ENCODE data around the gene PRAC1. TPM values are rescaled to one million over a fixed set of nuclear protein-coding genes. Genes with fewer than 3 reads are reported as not detected.

The PRAC1 gene
- total RNA-seq, 1 experiment from 2014 or later: not detected

DNA sequence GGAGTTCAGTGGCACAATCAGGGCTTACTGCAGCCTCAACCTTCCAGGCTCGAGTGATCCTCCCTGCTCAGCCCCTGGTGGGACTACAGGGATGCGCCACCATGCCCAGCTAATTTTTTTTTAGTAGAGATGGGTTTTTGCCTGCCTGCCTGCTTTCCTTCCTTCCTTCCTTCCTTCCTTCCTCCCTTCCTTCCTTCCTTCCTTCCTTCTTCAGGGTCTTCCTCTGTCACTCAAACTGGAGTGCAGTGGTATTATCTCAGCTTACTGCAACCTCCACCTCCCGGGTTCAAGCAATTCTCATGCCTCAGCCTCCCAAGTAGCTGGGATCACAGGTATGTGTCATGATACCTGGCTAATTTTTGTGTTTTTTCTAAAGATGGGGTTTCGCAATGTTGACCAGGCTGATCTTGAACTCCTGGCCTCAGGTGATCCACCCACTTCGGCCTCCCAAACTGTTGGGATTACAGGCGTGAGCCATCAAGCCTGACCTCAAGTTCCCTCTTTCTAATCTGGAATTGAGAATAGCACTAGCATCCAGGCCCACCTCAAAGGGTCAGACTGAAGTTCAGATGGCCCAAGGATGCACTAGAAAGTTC lies 45.3 kb downstream of the PRAC1 start:
- Histone ChIP-seq H3K36me3 (ENCODE audit: control insufficient read depth in 1 of 2, insufficient read depth in 2 of 2, low read length in 2 of 2) (no peaks in the 10 kb centered on the region), H3K9me2 (ENCODE audit: insufficient read depth) (no peaks in the 10 kb centered on the region), H3K4me2 (ENCODE audit: low read length) (no peak overlapping the region), H3K27ac (ENCODE audit: low read depth, low read length) (no peak overlapping the region), H2AFZ (ENCODE audit: low read depth, low read length, poor library complexity, severe bottlenecking) (no peak overlapping the region), H3K79me2 (ENCODE audit: insufficient read depth, low read length) (no peaks in the 10 kb centered on the region), H3K9me3 (ENCODE audit: control insufficient read depth in 1 of 2, insufficient read depth in 1 of 2, low read depth in 1 of 2, low read length in 2 of 2) (no peaks in the 10 kb centered on the region), H3K4me1 (ENCODE audit: control insufficient read depth in 1 of 2, insufficient read depth in 2 of 2, low read length in 2 of 2) (peaks cover 0 to 16% of the 10 kb centered on the region in 2 experiments; a peak in 3 of 4 replicates), H4K20me1 (ENCODE audit: insufficient read depth) (no peaks in the 10 kb centered on the region), H3K27me3 (ENCODE audit: insufficient read depth, low read length) (no peaks in the 10 kb centered on the region), H3K4me3 (replicated peaks in 1 of 2; ENCODE audit: low read depth in 1 of 2, low read length in 2 of 2) (no peak overlapping the region), H3K9ac (ENCODE audit: low read length) (no peak overlapping the region)
- CTCF ChIA-PET: interaction anchor here (0.5 to 12.8 kb wide), 6 partner anchors 113 to 438 kb away, joined by 3 to 221 read pairs (median 8); no protein-coding TSS in a partner anchor
- TF ChIP-seq POLR2A (IDR thresholded peaks at IDR 0.05; ENCODE audit: borderline replicate concordance, extremely low read depth, insufficient read depth, insufficient read length): no peak
- TF ChIP-seq, protein P1, sequence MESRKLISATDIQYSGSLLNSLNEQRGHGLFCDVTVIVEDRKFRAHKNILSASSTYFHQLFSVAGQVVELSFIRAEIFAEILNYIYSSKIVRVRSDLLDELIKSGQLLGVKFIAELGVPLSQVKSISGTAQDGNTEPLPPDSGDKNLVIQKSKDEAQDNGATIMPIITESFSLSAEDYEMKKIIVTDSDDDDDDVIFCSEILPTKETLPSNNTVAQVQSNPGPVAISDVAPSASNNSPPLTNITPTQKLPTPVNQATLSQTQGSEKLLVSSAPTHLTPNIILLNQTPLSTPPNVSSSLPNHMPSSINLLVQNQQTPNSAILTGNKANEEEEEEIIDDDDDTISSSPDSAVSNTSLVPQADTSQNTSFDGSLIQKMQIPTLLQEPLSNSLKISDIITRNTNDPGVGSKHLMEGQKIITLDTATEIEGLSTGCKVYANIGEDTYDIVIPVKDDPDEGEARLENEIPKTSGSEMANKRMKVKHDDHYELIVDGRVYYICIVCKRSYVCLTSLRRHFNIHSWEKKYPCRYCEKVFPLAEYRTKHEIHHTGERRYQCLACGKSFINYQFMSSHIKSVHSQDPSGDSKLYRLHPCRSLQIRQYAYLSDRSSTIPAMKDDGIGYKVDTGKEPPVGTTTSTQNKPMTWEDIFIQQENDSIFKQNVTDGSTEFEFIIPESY (IDR thresholded peaks at IDR 0.05; ENCODE audit: extremely low read depth, insufficient replicate concordance, low read length): no peak
- RAD21 ChIA-PET (ENCODE audit: low non-redundant PET in 1 of 2, low total read pairs in 2 of 2, uncharacterized antibody in 2 of 2, unreplicated experiment in 2 of 2): interaction anchor here in 1 of 2 experiments (2.0 to 2.5 kb wide), 2 partner anchors 114 to 202 kb away, joined by 12 to 29 read pairs; no protein-coding TSS in a partner anchor
- POLR2A ChIA-PET: no interaction called here
- no peak for DNase-seq (ENCODE audit: low read depth, low spot score)
- intact Hi-C loops (cut with micrococcal nuclease): no loop called here
- BruUV-seq (replicated peaks): no TSS peak
- no peak for ATAC-seq

DNA sequence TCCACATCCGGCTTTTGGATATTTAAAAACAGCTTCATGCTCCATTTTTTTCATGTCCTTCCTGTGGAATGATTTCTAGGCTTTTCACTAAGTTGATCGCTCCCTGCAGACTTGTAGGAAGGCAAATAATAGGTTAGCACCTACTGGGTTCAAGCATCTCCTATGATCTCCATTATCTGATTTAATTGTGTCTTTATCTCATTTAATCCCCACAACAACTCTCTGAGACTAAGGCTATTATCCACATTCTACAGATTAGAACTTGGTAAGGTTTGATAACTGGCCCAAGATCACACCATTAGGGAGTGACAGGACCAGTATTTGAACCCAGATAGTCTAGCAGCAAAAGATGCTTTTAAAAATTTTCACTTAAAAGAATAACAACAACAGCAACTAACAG lies 50.0 kb downstream of the PRAC1 start:
- 0 out of 2 replicates have a peak, but pooled peaks have one; percentile 10 for TF ChIP-seq SIN3A (IDR thresholded peaks at IDR 0.05; ENCODE audit: low read depth)
- TF ChIP-seq ZFX (IDR thresholded peaks at IDR 0.05): no peak
- no peak for TF ChIP-seq TCF7L2 (IDR thresholded peaks at IDR 0.05; ENCODE audit: borderline replicate concordance, extremely low read depth, insufficient read depth, insufficient read length)
- no peak for TF ChIP-seq YY1 (IDR thresholded peaks at IDR 0.05; ENCODE audit: extremely low read depth, insufficient replicate concordance, low read depth, low read length)
- Histone ChIP-seq H3K9ac (ENCODE audit: low read length) (no peak overlapping the region), H3K36me3 (ENCODE audit: control insufficient read depth in 1 of 2, insufficient read depth in 2 of 2, low read length in 2 of 2) (no peaks in the 10 kb centered on the region), H3K79me2 (ENCODE audit: insufficient read depth, low read length) (no peaks in the 10 kb centered on the region), H2AFZ (ENCODE audit: low read depth, low read length, poor library complexity, severe bottlenecking) (peak overlapping the region; percentile 100), H3K9me2 (ENCODE audit: insufficient read depth) (no peaks in the 10 kb centered on the region), H3K9me3 (ENCODE audit: control insufficient read depth in 1 of 2, insufficient read depth in 1 of 2, low read depth in 1 of 2, low read length in 2 of 2) (no peaks in the 10 kb centered on the region), H3K4me2 (ENCODE audit: low read length) (peak overlapping the region; percentile 81), H3K27me3 (ENCODE audit: insufficient read depth, low read length) (no peaks in the 10 kb centered on the region), H3K4me1 (ENCODE audit: control insufficient read depth in 1 of 2, insufficient read depth in 2 of 2, low read length in 2 of 2) (peaks cover 0 to 10% of the 10 kb centered on the region in 2 experiments; a peak in 3 of 4 replicates), H3K4me3 (replicated peaks in 1 of 2; ENCODE audit: low read depth in 1 of 2, low read length in 2 of 2) (no peak overlapping the region), H4K20me1 (ENCODE audit: insufficient read depth) (no peaks in the 10 kb centered on the region), H3K27ac (ENCODE audit: low read depth, low read length) (no peak overlapping the region)
- ChIA-PET POLR2A (interaction anchor here (1.2 to 1.6 kb wide), 3 partner anchors 25 to 220 kb away, joined by 3 to 4 read pairs (median 4); partner anchors contain the start of gene ATP5MC1), CTCF (interaction anchor here (0.8 to 12.8 kb wide), 26 partner anchors 8 to 457 kb away, joined by 3 to 221 read pairs (median 6); partner anchors contain the start of genes ATP5MC1 and HOXB13), RAD21 (ENCODE audit: low non-redundant PET in 1 of 2, low total read pairs in 2 of 2, uncharacterized antibody in 2 of 2, unreplicated experiment in 2 of 2) (interaction anchor here (0.6 to 1.6 kb wide), 4 partner anchors 52 to 360 kb away, joined by 4 to 10 read pairs (median 4); no protein-coding TSS in a partner anchor)
- DNase-seq (ENCODE audit: low read depth, low spot score) (no peak), ATAC-seq (no peak)
- intact Hi-C loops (cut with micrococcal nuclease): loop anchor here (2.0 kb wide), 1 partner anchor 360 kb away; no protein-coding TSS in a partner anchor
- no TSS peak for BruUV-seq (replicated peaks)

MicroRNA genes within 50 kb of the gene (microRNA counts, 767-probe panel; counts per million panel counts)
- microRNA hsa-miR-3185: not detected

Small RNAs within 50 kb of the gene (microRNA-seq; reads per million reads assigned to microRNA genes)
- 1.2 reads per million for gene MIR3185 (ENCODE audit: borderline number of aligned reads)

Other genes with a start within 250 kb of the PRAC1 start
- gene HOXB1, start 191.5 kb downstream of the PRAC1 start, total RNA-seq (2021; ENCODE audit: unreplicated experiment): not detected
- gene HOXB2, start 177.4 kb downstream of the PRAC1 start, total RNA-seq (2021; ENCODE audit: unreplicated experiment): 2.0 TPM
- gene HOXB4, start 144.2 kb downstream of the PRAC1 start, total RNA-seq (2021; ENCODE audit: unreplicated experiment): 11.3 TPM
- gene HOXB3, start 132.3 kb downstream of the PRAC1 start, total RNA-seq (2021; ENCODE audit: unreplicated experiment): 19.8 TPM
- 19.8 TPM for gene HOXB5, start 128.7 kb downstream of the PRAC1 start, total RNA-seq (2021; ENCODE audit: unreplicated experiment)
- 64.8 TPM for gene HOXB6, start 117.5 kb downstream of the PRAC1 start, total RNA-seq (2021; ENCODE audit: unreplicated experiment)
- gene HOXB7, start 111.5 kb downstream of the PRAC1 start, total RNA-seq (2021; ENCODE audit: unreplicated experiment): 33.6 TPM
- gene HOXB8, start 107.2 kb downstream of the PRAC1 start, total RNA-seq (2021; ENCODE audit: unreplicated experiment): 44.7 TPM
- gene HOXB9, start 96.2 kb downstream of the PRAC1 start, total RNA-seq (2021; ENCODE audit: unreplicated experiment): 40.1 TPM
- gene PRAC2, start 667 bp upstream of the PRAC1 start, total RNA-seq (2021; ENCODE audit: unreplicated experiment): not detected
- gene HOXB13, start 6.2 kb upstream of the PRAC1 start, total RNA-seq (2021; ENCODE audit: unreplicated experiment): 7.8 TPM
- gene TTLL6, start 94.7 kb upstream of the PRAC1 start, total RNA-seq (2021; ENCODE audit: unreplicated experiment): 0.79 TPM
- 151 TPM for gene CALCOCO2, start 108.5 kb upstream of the PRAC1 start, total RNA-seq (2021; ENCODE audit: unreplicated experiment)
- gene ATP5MC1, start 170.3 kb upstream of the PRAC1 start, total RNA-seq (2021; ENCODE audit: unreplicated experiment): 188 TPM
- 119 TPM for gene UBE2Z, start 185.9 kb upstream of the PRAC1 start, total RNA-seq (2021; ENCODE audit: unreplicated experiment)
- 178 TPM for gene SNF8, start 222.3 kb upstream of the PRAC1 start, total RNA-seq (2021; ENCODE audit: unreplicated experiment)
- gene GIP, start 246.1 kb upstream of the PRAC1 start, total RNA-seq (2021; ENCODE audit: unreplicated experiment): not detected